ENCODE data around the gene IL34. TPM values are rescaled to one million over a fixed set of nuclear protein-coding genes. Genes with fewer than 3 reads are reported as not detected.

Gene IL34
- total and polyA plus RNA-seq, 2 of the 8 experiments (the other 6 are each of a cell fraction or from before 2014, with no cell fraction given) = 4.6 to 5.6 TPM

DNA sequence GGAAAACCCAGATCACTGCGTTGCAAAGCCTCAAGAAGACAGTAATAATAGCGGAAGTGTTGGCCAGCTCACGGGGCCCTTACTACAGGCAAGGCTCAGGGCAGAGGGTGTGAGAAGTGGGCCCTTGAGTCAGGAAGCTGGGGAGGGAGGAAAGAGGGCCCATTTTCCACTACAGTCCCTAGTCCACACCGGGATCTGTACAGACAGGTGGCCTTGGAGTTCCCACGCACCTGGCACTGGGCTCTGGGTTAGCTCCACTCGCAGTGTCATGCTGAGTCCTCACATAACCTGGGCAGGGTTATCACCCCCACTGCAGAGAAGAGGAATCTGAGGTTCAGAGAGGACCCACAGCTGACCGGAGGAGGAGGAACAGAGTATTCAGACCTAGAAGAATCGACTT lies 56.3 kb downstream of the IL34 start (continued):
- TF ChIP-seq, protein P1, sequence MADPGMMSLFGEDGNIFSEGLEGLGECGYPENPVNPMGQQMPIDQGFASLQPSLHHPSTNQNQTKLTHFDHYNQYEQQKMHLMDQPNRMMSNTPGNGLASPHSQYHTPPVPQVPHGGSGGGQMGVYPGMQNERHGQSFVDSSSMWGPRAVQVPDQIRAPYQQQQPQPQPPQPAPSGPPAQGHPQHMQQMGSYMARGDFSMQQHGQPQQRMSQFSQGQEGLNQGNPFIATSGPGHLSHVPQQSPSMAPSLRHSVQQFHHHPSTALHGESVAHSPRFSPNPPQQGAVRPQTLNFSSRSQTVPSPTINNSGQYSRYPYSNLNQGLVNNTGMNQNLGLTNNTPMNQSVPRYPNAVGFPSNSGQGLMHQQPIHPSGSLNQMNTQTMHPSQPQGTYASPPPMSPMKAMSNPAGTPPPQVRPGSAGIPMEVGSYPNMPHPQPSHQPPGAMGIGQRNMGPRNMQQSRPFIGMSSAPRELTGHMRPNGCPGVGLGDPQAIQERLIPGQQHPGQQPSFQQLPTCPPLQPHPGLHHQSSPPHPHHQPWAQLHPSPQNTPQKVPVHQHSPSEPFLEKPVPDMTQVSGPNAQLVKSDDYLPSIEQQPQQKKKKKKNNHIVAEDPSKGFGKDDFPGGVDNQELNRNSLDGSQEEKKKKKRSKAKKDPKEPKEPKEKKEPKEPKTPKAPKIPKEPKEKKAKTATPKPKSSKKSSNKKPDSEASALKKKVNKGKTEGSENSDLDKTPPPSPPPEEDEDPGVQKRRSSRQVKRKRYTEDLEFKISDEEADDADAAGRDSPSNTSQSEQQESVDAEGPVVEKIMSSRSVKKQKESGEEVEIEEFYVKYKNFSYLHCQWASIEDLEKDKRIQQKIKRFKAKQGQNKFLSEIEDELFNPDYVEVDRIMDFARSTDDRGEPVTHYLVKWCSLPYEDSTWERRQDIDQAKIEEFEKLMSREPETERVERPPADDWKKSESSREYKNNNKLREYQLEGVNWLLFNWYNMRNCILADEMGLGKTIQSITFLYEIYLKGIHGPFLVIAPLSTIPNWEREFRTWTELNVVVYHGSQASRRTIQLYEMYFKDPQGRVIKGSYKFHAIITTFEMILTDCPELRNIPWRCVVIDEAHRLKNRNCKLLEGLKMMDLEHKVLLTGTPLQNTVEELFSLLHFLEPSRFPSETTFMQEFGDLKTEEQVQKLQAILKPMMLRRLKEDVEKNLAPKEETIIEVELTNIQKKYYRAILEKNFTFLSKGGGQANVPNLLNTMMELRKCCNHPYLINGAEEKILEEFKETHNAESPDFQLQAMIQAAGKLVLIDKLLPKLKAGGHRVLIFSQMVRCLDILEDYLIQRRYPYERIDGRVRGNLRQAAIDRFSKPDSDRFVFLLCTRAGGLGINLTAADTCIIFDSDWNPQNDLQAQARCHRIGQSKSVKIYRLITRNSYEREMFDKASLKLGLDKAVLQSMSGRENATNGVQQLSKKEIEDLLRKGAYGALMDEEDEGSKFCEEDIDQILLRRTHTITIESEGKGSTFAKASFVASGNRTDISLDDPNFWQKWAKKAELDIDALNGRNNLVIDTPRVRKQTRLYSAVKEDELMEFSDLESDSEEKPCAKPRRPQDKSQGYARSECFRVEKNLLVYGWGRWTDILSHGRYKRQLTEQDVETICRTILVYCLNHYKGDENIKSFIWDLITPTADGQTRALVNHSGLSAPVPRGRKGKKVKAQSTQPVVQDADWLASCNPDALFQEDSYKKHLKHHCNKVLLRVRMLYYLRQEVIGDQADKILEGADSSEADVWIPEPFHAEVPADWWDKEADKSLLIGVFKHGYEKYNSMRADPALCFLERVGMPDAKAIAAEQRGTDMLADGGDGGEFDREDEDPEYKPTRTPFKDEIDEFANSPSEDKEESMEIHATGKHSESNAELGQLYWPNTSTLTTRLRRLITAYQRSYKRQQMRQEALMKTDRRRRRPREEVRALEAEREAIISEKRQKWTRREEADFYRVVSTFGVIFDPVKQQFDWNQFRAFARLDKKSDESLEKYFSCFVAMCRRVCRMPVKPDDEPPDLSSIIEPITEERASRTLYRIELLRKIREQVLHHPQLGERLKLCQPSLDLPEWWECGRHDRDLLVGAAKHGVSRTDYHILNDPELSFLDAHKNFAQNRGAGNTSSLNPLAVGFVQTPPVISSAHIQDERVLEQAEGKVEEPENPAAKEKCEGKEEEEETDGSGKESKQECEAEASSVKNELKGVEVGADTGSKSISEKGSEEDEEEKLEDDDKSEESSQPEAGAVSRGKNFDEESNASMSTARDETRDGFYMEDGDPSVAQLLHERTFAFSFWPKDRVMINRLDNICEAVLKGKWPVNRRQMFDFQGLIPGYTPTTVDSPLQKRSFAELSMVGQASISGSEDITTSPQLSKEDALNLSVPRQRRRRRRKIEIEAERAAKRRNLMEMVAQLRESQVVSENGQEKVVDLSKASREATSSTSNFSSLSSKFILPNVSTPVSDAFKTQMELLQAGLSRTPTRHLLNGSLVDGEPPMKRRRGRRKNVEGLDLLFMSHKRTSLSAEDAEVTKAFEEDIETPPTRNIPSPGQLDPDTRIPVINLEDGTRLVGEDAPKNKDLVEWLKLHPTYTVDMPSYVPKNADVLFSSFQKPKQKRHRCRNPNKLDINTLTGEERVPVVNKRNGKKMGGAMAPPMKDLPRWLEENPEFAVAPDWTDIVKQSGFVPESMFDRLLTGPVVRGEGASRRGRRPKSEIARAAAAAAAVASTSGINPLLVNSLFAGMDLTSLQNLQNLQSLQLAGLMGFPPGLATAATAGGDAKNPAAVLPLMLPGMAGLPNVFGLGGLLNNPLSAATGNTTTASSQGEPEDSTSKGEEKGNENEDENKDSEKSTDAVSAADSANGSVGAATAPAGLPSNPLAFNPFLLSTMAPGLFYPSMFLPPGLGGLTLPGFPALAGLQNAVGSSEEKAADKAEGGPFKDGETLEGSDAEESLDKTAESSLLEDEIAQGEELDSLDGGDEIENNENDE (IDR thresholded peaks at IDR 0.05; ENCODE audit: insufficient replicate concordance, low read length) = no peak
- TF ChIP-seq HDAC2 (IDR thresholded peaks at IDR 0.05; ENCODE audit: borderline replicate concordance in 1 of 2, low read depth in 2 of 2, low read length in 2 of 2) (no peak), JUN (IDR thresholded peaks at IDR 0.05; ENCODE audit: low read depth, low read length) (no peak)
- TF ChIP-seq, protein P2, sequence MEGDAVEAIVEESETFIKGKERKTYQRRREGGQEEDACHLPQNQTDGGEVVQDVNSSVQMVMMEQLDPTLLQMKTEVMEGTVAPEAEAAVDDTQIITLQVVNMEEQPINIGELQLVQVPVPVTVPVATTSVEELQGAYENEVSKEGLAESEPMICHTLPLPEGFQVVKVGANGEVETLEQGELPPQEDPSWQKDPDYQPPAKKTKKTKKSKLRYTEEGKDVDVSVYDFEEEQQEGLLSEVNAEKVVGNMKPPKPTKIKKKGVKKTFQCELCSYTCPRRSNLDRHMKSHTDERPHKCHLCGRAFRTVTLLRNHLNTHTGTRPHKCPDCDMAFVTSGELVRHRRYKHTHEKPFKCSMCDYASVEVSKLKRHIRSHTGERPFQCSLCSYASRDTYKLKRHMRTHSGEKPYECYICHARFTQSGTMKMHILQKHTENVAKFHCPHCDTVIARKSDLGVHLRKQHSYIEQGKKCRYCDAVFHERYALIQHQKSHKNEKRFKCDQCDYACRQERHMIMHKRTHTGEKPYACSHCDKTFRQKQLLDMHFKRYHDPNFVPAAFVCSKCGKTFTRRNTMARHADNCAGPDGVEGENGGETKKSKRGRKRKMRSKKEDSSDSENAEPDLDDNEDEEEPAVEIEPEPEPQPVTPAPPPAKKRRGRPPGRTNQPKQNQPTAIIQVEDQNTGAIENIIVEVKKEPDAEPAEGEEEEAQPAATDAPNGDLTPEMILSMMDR (IDR thresholded peaks at IDR 0.05; ENCODE audit: control extremely low read depth in 1 of 3, insufficient read depth in 1 of 3, low read depth in 1 of 3, low read length in 3 of 3) = no peak

All from H1 (cell line).